HG03175 (cell line): ENCODE data around the gene OR10AG1.

Experiments
- ATAC-seq: cut with Tn5 transposase; IDR thresholded peaks from one replicate; pipeline ENCODE4 v1.9.1; 2021; ENCODE audit warnings: mild to moderate bottlenecking, moderate library complexity; ENCODE audit not compliant: unreplicated experiment

Gene OR10AG1, protein sequence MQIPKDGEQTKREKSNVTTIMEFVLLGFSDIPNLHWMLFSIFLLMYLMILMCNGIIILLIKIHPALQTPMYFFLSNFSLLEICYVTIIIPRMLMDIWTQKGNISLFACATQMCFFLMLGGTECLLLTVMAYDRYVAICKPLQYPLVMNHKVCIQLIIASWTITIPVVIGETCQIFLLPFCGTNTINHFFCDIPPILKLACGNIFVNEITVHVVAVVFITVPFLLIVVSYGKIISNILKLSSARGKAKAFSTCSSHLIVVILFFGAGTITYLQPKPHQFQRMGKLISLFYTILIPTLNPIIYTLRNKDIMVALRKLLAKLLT

DNA sequence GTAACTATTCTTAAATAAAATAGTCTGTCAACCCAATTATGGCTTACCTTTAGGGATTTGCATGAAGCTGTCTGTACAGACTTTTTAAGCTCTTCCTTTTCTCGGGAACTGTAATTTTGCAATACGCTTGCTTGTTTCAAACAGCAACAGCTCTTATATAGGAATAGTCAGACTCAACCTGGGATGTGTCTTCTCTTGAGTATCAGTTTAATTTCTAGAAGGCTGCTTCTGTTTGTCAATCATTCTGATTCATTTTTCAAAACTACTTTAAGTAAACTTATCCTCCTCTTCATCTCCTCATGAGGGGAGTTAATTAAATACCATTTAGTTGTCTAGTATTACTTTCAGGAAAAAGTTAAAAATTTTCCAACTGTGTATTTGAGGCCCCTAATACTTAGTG lies at the start of gene OR10AG1:
Gene OR10AG1, minus strand, starts transcription at position 101 of the 400 bp plus-strand sequence. Its CDS starts 38 bp downstream, at position 63.
- no peak for ATAC-seq

DNA sequence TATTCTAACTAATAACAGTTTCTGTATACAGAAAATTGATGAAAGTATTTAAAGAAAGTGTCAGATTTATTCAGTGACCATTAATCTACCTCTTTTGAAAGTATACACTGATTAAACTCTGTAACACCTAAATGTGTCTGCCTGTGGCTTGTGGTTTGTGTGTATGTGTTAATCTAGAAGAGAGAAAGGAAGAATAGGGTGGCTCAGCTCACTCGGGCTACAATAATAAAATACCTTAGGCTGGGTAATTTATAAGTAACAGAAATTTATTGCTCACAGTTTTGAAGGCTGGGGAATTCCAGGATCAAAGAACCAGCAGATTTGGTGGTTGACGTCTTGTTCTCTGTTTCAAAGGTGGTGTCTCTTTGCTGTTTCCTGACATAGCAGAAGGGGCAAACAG lies 44.1 kb upstream of the OR10AG1 start:
- no peak for ATAC-seq

DNA sequence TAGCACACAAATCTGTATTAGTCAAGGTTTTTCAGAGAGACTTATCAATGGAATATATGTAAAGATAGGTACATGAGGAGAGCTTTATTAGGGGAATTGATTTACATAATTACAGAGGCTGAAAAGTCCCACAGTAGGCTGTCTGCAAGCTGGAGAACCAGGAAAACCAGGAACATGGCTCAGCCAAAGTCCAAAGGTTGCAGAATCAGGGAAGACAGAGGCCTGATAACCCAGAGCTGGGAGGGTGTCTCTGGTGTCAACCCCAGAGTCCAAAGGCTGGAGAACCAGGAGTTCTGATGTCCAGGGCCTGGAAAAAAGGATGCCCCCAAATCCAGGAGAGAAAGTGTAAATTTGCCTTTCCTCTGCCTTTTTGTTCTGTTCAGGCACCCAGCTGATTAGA lies 41.0 kb upstream of the OR10AG1 start:
- no peak for ATAC-seq

DNA sequence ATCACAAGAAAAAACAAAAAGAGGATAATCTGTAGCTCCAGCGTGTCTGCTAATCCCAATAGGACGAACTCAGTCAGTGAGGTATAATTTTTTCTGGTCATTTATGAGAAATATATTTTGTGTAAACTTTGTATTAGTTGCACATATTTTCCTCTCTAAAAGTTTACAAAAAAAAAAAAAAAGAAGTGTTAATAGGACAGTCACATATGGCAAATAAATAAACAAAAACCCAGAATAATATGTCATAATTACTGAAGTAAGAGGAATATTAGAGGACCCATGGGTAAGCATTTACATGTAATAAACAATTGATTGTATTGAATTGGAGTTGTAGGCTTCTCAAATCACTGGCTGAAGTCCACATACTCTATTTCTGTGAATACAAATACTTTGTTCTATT lies 24.8 kb upstream of the OR10AG1 start, which contains the start of gene OR5F1:
Gene OR5F1, minus strand, starts transcription at position 101 of the 400 bp plus-strand sequence. Its CDS starts 0 bp downstream, at position 101.
- no peak for ATAC-seq

DNA sequence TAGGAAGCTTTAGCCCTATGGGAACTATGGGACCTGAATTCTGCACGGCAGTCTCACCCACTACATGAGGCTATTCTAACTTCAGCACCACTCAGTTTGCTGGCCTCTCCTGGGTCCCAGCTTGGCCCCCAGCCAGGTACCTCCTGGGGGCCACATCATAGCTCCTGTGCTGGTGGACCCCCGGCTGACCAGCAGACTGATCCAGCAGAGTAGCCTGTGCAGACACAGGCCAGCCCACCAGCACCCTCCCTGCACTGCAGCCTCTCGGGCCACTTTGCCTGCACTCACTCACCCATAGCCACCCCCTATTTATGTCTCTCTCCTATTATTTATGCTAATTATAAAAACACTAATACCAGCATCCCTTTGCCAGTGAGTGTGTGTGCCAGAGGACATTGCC lies 1.2 kb upstream of the OR10AG1 start:
- ATAC-seq: no peak

DNA sequence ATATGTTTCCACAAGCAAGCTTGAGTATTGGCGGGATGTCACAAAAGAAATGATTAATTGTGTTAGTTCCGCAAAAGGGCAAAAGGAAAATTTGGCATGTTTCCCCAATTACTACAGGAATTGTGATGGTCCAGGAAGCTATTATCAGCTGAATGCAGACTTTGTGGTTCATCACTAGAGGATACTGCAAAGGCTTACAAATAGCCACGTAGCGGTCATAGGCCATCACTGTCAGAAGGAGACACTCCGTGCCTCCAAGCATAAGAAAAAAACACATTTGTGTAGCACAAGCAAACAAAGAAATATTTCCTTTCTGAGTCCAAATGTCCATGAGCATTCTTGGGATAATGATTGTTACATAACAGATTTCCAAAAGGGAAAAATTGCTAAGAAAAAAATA lies 1.8 kb downstream of the OR10AG1 start:
- no peak for ATAC-seq

DNA sequence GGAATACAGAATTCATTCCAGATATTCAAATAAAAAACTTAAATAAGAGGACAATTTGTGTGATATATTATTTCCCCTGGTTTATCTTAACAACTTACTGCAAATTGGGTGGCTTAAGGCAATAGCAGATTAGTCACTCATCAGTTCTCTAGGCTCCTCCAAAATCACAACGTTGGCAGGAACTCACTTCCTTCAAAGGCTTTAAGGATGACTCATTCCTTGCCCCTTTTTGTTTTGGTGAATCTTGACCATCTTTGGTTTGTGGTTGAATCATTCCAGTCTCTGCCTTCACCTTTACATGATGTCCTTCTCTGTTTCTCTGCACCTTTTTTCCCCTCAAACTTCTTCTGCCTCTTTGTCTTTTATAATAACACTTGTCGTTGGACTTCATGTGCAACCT lies 3.4 kb downstream of the OR10AG1 start:
- ATAC-seq: no peak

DNA sequence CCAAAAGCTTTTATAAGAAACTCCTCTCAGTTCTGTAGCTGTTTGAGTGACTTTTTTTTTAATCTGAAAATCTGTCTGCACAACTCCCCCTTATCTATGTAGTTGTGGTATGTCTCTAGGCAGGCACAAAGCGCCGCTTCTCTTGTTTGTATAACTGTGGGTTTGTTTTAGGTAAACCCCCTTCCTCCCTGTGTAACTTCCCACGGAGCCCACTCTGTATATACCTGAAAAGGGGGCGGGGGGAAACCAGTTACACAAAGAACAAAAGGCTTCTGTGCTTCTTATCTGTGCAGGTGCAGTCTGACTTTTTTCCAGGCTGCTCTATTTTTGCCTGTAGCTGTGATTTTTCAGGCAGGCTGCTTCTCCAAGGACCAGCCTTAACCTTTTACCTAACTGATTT lies 13.2 kb downstream of the OR10AG1 start:
- no peak for ATAC-seq

DNA sequence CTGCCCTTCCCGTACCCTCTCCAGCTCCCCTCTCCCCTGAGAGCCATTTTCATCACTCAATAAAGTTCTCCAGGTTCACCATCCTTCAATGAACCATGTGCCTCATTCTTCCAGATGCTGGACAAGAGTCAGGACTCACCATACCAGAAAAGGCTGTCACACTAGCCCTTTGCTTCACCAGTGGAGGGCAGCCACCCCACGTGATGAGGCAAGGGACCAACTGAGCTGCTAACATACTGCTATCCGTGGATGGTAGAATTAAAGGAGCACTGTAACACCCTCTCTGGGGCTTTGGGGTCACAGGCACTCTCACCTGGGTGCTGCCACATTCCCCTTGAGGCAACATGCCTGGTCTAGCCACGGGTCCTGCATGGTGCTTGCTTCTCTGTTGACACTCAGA lies 20.4 kb downstream of the OR10AG1 start:
- no peak for ATAC-seq

DNA sequence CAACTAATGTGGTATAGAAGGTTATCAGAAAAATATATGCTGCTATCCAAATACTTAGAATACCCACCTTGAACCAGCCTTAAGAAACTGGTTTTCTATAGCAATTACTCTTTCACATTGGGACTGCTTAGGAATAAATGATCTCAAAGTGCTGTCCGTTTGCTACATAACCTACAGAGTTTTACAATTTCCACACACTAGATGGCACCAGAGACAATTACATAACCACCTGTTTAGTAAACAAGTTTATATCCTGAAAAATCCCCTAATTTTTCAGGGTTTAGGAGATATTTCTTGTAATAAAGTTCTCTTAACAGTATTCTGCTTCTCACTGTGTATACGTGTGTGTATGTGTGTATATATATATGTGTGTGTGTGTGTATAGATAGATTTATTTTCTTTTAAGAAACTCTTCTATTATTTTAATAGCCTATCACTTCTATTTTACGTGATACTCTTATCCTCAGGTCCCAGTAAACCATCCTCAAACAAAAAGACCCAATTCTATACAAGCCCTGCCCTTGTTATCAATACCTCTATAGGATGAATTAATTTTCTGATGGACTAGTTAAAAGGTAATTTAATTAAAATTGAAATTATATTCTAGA lies 26.9 kb downstream of the OR10AG1 start:
- ATAC-seq: no peak

DNA sequence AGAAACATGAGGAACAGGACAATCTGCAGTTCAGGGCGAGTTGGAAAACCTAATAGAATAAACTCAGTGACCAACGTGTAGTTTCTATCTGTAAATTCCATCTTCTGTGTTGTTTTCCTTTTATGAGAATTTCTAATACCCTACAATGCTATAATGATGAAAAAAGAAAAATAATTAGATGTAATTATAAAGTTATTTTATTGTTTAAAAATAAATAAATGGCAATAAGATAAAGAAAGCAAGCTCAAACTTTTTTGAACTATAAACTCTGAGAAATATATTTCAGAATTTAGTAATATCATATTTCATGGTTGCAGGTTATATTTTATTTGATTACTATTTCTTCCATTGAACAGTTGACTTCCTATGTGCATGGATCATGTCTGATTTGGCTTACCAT lies 33.4 kb downstream of the OR10AG1 start, which contains the start of gene OR5I1:
Gene OR5I1, minus strand, starts transcription at position 101 of the 400 bp plus-strand sequence. Its CDS starts 0 bp downstream, at position 101.
- no peak for ATAC-seq

DNA sequence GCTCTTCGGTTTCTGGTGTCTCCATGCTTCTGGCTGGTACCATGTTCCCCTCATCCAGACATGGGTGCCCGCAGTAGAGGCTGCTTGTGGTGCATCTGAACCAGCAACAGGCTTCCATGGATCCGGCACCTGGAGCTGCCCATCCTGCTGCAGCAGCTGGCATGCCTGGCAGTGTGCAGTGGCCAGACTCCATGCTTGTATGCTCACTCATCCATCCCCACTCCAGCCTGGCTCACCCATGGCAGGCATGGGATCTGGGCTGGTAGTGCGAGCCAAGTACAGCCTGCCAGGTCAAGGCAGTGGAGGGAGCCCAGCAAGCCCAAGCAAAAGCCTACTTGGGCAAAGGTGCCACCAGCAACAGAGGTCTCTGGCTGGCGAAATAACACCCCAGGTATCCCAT lies 49.2 kb downstream of the OR10AG1 start:
- no peak for ATAC-seq
